Esophagus squamous epithelium (tissue), 4 donors: ENCODE measurements around the gene ABAT.

Experiments used
- CTCF ChIP-seq, 6 experiments: fragments of 450-650 bp in 4 of 6; fragments of 200-600 bp in 2 of 6; sonication (generic) in 2 of 6; IDR thresholded peaks; one replicate each; pipeline ENCODE4 v1.5.1; 2016 to 2019; ENCODE audit warnings: antibody characterized with exemption in 6 of 6, mild to moderate bottlenecking in 4 of 6, moderate library complexity in 4 of 6
- POLR2A ChIP-seq, 4 donors: fragments of 450-650 bp; IDR thresholded peaks; one replicate each; pipeline ENCODE4 v1.6.1; 2017; ENCODE audit warnings: antibody characterized with exemption in 4 of 4, mild to moderate bottlenecking in 4 of 4, moderate library complexity in 3 of 4

DNA sequence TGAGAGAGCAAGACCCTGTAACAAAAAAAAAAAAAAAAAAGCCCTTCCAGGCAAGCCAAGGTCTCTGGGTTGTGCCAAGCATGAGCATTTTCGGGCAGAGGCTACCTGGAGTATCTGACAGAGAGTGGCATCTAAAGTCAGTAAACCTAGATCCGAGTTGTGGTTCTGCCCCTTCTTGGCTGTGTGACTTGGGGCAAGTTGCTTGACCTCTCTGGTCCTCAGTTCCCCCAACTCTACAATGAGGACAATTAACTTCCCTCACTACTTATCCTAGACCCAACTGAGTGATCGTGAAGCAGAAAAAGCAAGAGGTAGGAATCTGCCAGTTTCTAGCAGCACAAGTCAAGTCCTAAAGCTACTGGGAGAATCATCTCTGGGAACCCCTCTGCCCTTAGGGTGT, 88.7 kb downstream of the ABAT start:
- TF ChIP-seq CTCF (IDR thresholded peaks at IDR 0.05) (no peak), POLR2A (IDR thresholded peaks at IDR 0.05) (no peak)
